NB4 (cell line): ENCODE results near the gene ARHGAP26.

Source experiments
- MYC ChIP-seq: IDR thresholded peaks from 2 replicates; pipeline ENCODE4 v1.6.1; 2011; ENCODE audit warnings: low read depth, low read length
- TF ChIP-seq, protein P1 (sequence below): IDR thresholded peaks from one replicate; pipeline ENCODE4 v1.5.1; 2012; ENCODE audit warnings: low read depth, low read length

DNA sequence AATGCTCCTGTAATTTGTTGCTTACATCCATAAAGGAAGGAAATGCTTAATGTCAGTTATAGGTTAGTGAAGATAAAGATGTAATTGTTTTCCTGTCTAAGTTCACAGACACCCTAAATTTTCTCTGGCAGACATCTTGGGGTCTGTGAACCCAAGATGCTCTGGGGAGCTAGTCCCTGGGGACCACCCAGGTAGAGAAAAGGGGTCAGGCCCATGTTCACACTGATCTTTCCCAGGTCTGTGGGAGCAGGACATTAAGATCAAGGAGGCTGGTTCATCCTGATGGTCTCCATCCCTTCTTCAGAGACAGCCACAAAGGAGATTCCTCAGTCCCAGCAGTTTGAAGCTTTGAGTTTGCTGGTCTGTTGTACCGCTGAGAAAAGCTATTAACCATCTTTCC lies 267.5 kb downstream of the ARHGAP26 start:
- TF ChIP-seq, protein P1, sequence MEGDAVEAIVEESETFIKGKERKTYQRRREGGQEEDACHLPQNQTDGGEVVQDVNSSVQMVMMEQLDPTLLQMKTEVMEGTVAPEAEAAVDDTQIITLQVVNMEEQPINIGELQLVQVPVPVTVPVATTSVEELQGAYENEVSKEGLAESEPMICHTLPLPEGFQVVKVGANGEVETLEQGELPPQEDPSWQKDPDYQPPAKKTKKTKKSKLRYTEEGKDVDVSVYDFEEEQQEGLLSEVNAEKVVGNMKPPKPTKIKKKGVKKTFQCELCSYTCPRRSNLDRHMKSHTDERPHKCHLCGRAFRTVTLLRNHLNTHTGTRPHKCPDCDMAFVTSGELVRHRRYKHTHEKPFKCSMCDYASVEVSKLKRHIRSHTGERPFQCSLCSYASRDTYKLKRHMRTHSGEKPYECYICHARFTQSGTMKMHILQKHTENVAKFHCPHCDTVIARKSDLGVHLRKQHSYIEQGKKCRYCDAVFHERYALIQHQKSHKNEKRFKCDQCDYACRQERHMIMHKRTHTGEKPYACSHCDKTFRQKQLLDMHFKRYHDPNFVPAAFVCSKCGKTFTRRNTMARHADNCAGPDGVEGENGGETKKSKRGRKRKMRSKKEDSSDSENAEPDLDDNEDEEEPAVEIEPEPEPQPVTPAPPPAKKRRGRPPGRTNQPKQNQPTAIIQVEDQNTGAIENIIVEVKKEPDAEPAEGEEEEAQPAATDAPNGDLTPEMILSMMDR, result no peak
- no peak for TF ChIP-seq MYC
